Endothelial cell of umbilical vein (primary cell): ENCODE data around the gene USP37. TPM values are rescaled to one million over a fixed set of nuclear protein-coding genes. Genes with fewer than 3 reads are reported as not detected.

Experiments used
- BruUV-seq: library from RNA; stranded (reverse); fragments of 400-500 nt; replicated peaks from 2 replicates; lab custom pipeline; 2021; lab: Mats Ljungman, UMichigan
- CTCF ChIA-PET: fragments of 300-600, 350-600 bp; sonication (Branson Sonifier 250); formaldehyde crosslinking; loops from one replicate; lab custom pipeline; 2021; ENCODE audit warnings: antibody characterized with exemption, inconsistent platforms; lab: Charles Lee
- POLR2A ChIA-PET: fragments of 300-600, 350-600 bp; sonication (Branson Sonifier 250); formaldehyde crosslinking; loops from one replicate; lab custom pipeline; 2021; ENCODE audit warnings: antibody characterized with exemption, inconsistent platforms; lab: Charles Lee
- DNase-seq: peaks from one replicate; pipeline ENCODE4 v3.0.0-alpha.2; 2011; ENCODE audit warnings: low read depth, low spot score
- FAIRE-seq: peaks from 2 replicates; lab custom pipeline; 2011; peaks lifted over from hg19 to GRCh38; lab: Jason Lieb, UNC
- H2AFZ ChIP-seq: 2 replicates; pipeline ENCODE4 v1.6.0; 2012; ENCODE audit warnings: low read depth, low read length, control low read depth, inconsistent platforms
- H3K27ac ChIP-seq: 2 replicates; pipeline ENCODE4 v1.5.1; 2011; ENCODE audit warnings: low read depth, mild to moderate bottlenecking, control low read depth, low read length, moderate library complexity; ENCODE audit not compliant: insufficient read depth
- H3K27me3 ChIP-seq, 2 experiments: 2 replicates each; pipeline versions ENCODE4 v1.6.0 to v1.6.1; 2011; ENCODE audit warnings: low read length in 2 of 2, mixed read lengths in 1 of 2; ENCODE audit not compliant: control insufficient read depth in 2 of 2, insufficient read depth in 2 of 2
- H3K36me3 ChIP-seq, 2 experiments: 2 replicates in 1 of 2; 3 replicates in 1 of 2; pipeline ENCODE4 v1.5.1; 2011; ENCODE audit warnings: low read length in 2 of 2, mild to moderate bottlenecking in 1 of 2, moderate library complexity in 1 of 2; ENCODE audit not compliant: control insufficient read depth in 2 of 2, insufficient read depth in 2 of 2; ENCODE audit errors: extremely low read depth in 1 of 2
- H3K4me1 ChIP-seq: 3 replicates; pipeline ENCODE4 v1.5.1; 2011; ENCODE audit warnings: mild to moderate bottlenecking, low read length; ENCODE audit not compliant: control insufficient read depth, insufficient read depth; ENCODE audit errors: extremely low read depth
- H3K4me2 ChIP-seq: 2 replicates; pipeline ENCODE4 v1.6.1; 2011; ENCODE audit warnings: low read length, control low read depth, mixed read lengths; ENCODE audit not compliant: insufficient read depth
- H3K4me3 ChIP-seq, 3 experiments: fragments of 200-600 bp in 1 of 3; sonication (generic), shearing (Covaris generic) in 1 of 3; replicated peaks in 1 of 3; 2 replicates each; pipeline ENCODE4 v1.5.1; 2011 to 2016; ENCODE audit warnings: control low read depth in 3 of 3, low read length in 3 of 3, mild to moderate bottlenecking in 2 of 3, inconsistent platforms in 1 of 3, low read depth in 1 of 3, moderate library complexity in 1 of 3; ENCODE audit not compliant: insufficient read depth in 1 of 3
- H3K79me2 ChIP-seq: 2 replicates; pipeline ENCODE4 v1.6.0; 2012; ENCODE audit warnings: low read length, inconsistent platforms; ENCODE audit not compliant: control insufficient read depth, insufficient read depth
- H3K9ac ChIP-seq: replicated peaks from 2 replicates; pipeline ENCODE3; 2011; ENCODE audit warnings: low read length, control low read depth; ENCODE audit not compliant: insufficient read depth; ENCODE audit errors: extremely low read depth
- H3K9me1 ChIP-seq: replicated peaks from 3 replicates; pipeline ENCODE4 v1.6.0; 2011; ENCODE audit warnings: mild to moderate bottlenecking, low read length; ENCODE audit not compliant: control insufficient read depth, insufficient read depth; ENCODE audit errors: extremely low read depth
- H3K9me3 ChIP-seq: replicated peaks from 2 replicates; pipeline ENCODE4 v1.5.1; 2012; ENCODE audit warnings: low read length, inconsistent platforms; ENCODE audit not compliant: control insufficient read depth, insufficient read depth
- H4K20me1 ChIP-seq: replicated peaks from 2 replicates; pipeline ENCODE3; 2011; ENCODE audit warnings: mild to moderate bottlenecking, low read length; ENCODE audit not compliant: control insufficient read depth, insufficient read depth; ENCODE audit errors: extremely low read depth
- CTCF ChIP-seq, 2 donors: IDR thresholded peaks; 1 replicate in 1 of 2; 2 replicates in 1 of 2; pipeline ENCODE4 v1.5.1; 2011; ENCODE audit warnings: low read length in 2 of 2, mild to moderate bottlenecking in 2 of 2, moderate library complexity in 2 of 2, control low read depth in 1 of 2, inconsistent platforms in 1 of 2, low read depth in 1 of 2; ENCODE audit not compliant: insufficient read depth in 1 of 2; ENCODE audit errors: extremely low read depth in 1 of 2
- EZH2 ChIP-seq: IDR thresholded peaks from 2 replicates; pipeline ENCODE4 v1.6.1; 2012; ENCODE audit warnings: borderline replicate concordance, low read depth, mild to moderate bottlenecking, moderate library complexity, low read length, inconsistent platforms; ENCODE audit not compliant: severe bottlenecking
- FOS ChIP-seq: IDR thresholded peaks from 2 replicates; pipeline ENCODE4 v1.6.1; 2011; ENCODE audit warnings: mild to moderate bottlenecking, low read length, moderate library complexity, borderline replicate concordance; ENCODE audit not compliant: insufficient read depth
- GATA2 ChIP-seq: IDR thresholded peaks from 2 replicates; pipeline ENCODE4 v1.7.0; 2011; ENCODE audit warnings: low read depth, mild to moderate bottlenecking, moderate library complexity, mixed read lengths, low read length; ENCODE audit not compliant: insufficient read length, insufficient read depth
- POLR2A ChIP-seq: IDR thresholded peaks from 2 replicates; pipeline ENCODE4 v1.6.1; 2012; ENCODE audit warnings: low read depth, mild to moderate bottlenecking, control low read depth, low read length
- POLR2AphosphoS5 ChIP-seq: IDR thresholded peaks from 2 replicates; pipeline ENCODE4 v1.6.1; 2012; ENCODE audit warnings: low read depth, mild to moderate bottlenecking, control low read depth, low read length, moderate library complexity; ENCODE audit not compliant: insufficient read depth
- dilution Hi-C: fragments of 300-500 bp; cut with MboI; formaldehyde crosslinking; loops from one replicate; pipeline ENCODE4 v1.15.0; 2019; ENCODE audit warnings: low sequenced_read_pairs; ENCODE audit not compliant: extremely low pct_ligation_motif_present
- intact Hi-C: fragments of 100-400 bp; cut with micrococcal nuclease; formaldehyde crosslinking; loops from one replicate; pipeline ENCODE4 v1.10.0; 2022
- polyA plus RNA-seq, 4 experiments: library from polyadenylated mRNA; depleted of rRNA in 3 of 4; stranded (reverse) in 3 of 4; unstranded in 1 of 4; fragments of >200 nt; gene quantifications; 2 replicates each; pipeline versions ENCODE4 v1.2.1 to v1.2.3, GENCODE V29; 2011 to 2012; ENCODE audit warnings: missing spikeins in 1 of 4
- total RNA-seq: library from RNA; stranded (reverse); gene quantifications from 2 replicates; pipeline ENCODE4 v1.2.3, GENCODE V29; 2021
- TF ChIP-seq, protein P1 (sequence below): IDR thresholded peaks from 2 replicates; pipeline ENCODE4 v1.6.1; 2011; ENCODE audit not compliant: insufficient read depth, insufficient read length

The USP37 gene
- total and polyA plus RNA-seq, 2 donors (not counting 3 experiments of a cell fraction or from before 2014, with no cell fraction given): 1.9 to 14.4 TPM

DNA sequence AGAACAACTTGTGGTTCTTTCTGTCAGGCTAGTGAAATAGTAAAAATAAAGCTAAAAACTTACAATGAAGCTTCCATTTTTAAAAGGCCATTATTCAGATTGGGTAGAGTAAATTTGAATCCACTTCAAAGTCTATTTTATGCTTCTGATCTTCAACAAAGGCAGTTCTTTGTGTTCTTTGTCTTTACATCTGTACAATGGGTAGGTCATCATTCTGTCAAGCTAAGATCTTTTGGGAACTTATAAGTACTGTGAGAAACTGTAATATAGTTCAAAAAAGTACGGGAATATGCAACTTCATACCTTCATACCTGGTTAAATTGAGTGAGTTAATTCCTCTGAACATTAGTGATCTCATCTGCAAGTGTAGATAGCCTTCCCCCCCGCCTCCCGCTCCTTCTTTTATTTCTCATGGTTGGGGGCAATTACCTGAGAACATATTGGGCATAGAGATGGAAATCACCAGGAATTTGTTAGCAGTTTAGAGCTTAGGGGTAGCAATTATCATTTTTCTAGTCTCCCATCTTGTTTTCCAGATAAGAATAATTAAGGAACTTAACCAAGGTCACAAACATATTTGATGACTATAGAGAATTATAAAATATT lies 10.2 kb upstream of the USP37 start:
- H3K4me2 ChIP-seq: no peak overlapping the region
- H3K27me3 ChIP-seq: no peaks in the 10 kb centered on the region
- peaks cover 5% of the 10 kb centered on the region for H3K4me1 ChIP-seq
- no peak overlapping the region for H3K4me3 ChIP-seq
- DNase-seq: no peak
- ChIA-PET CTCF (interaction anchor here (0.8 to 2.0 kb wide), 3 partner anchors 20 to 269 kb away, joined by 3 to 7 read pairs (median 6); no protein-coding TSS in a partner anchor), POLR2A (no interaction called here)
- BruUV-seq: no TSS peak
- peaks cover 0 to 4% of the 10 kb centered on the region in 2 experiments for H3K36me3 ChIP-seq
- no peak for FAIRE-seq
- peaks cover 2% of the 10 kb centered on the region for H4K20me1 ChIP-seq
- H2AFZ ChIP-seq: no peak overlapping the region
- TF ChIP-seq POLR2AphosphoS5 (no peak), EZH2 (no peak), GATA2 (no peak), FOS (no peak), CTCF (IDR thresholded peaks at IDR 0.05; ENCODE audit: extremely low read depth in 1 of 2, insufficient read depth in 1 of 2, low read depth in 1 of 2, low read length in 2 of 2) (no peak), POLR2A (no peak)
- TF ChIP-seq, protein P1, sequence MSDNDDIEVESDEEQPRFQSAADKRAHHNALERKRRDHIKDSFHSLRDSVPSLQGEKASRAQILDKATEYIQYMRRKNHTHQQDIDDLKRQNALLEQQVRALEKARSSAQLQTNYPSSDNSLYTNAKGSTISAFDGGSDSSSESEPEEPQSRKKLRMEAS: no peak
- dilution Hi-C loops (no loop called here), intact Hi-C loops (no loop called here)
- no peaks in the 10 kb centered on the region for H3K9me3 ChIP-seq
- H3K9ac ChIP-seq: no peak overlapping the region
- H3K27ac ChIP-seq: no peak overlapping the region
- H3K79me2 ChIP-seq: peaks cover 57% of the 10 kb centered on the region
- peaks cover 2% of the 10 kb centered on the region for H3K9me1 ChIP-seq
